Stimulated activated CD8-positive, alpha-beta memory T cell treated with anti-CD3 and anti-CD28 coated beads, Interleukin-4, amount 100 ng/mL, for 24 hours (primary cell): ENCODE data around the gene KRTAP19-8.

Source experiments
- DNase-seq: peaks from one replicate; pipeline ENCODE4 v3.0.0-alpha.2; 2020; ENCODE audit warnings: low read depth

KRTAP19-8 gene, protein sequence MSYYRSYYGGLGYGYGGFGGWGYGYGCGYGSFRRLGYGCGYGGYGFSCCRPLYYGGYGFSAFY

DNA sequence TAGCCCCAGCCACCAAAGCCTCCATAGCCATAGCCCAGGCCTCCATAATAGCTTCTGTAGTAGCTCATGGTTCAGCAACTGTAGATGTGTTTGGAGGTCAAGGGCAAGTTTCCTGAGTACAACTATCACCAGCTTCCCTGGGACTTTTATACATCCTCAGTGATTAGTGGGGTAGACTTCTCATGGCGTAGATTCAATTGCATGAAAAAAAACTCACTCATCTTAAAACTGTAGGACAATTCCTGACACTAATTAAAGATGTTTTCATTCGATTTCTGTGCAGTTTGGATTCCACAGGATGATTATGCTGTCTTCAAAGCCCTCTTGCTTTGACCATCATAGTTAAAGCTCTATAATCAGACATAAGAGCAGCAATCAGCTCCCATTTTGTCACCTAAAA lies at the start of gene KRTAP19-8:
KRTAP19-8 (minus strand) TSS at position 101 of the 400 bp plus-strand sequence; CDS start at position 68, 33 bp downstream.
- DNase-seq: no peak

DNA sequence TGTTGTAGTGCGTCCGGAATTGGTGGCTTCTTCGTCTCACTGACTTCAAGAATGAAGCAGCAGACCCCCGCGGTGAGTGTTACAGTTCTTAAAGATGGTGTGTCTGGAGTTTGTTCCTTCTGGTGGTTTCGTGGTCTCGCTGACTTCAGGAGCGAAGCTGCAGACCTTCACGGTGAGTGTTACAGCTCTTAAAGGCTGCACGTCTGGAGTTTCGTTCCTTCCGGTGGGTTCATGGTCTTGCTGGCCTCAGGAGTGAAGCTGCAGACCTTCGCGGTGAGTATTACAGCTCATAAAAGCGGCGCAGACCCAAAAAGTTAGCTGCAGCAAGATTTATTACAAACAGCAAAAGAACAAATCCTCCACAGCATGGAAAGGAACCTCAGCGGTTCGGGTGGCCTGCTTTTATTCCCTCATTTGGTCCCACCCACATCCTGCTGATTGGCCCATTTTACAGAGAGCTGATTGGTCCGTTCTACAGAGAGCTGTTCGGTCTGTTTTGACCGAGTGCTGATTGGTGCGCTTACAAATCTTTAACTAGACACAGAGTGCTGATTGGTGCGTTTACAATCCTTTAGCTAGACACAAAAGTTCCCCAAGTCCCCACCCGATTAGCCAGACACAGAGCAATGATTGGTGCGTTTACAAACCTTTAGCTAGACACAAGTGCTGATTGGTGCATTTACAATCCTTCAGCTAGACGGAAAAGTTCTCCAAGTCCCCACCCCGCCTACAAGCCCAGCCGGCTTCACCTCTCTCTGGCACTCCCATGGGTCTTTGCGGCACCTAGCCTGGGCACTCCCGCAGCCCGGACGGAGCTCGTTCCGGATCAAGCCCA lies 49.6 kb upstream of the KRTAP19-8 start:
- no peak for DNase-seq

DNA sequence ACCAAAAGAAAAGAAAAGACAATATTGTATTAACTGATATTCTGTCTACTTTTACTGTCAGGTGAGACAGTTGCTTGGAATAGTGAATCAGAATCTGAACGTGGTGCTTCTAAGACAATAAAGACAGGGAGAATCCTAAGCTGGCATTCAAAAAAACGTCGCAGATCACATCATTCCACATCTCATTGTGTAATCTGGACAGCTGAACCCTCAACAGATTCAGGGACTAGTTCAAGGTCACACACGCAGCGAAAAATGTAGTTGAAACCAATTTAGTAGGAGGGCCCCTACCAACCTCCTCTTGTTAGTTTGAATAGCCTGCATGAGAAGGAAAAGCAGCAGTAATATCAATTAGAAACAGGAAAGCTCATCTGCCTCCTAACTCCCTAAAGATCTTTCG lies 46.4 kb upstream of the KRTAP19-8 start:
- no peak for DNase-seq

DNA sequence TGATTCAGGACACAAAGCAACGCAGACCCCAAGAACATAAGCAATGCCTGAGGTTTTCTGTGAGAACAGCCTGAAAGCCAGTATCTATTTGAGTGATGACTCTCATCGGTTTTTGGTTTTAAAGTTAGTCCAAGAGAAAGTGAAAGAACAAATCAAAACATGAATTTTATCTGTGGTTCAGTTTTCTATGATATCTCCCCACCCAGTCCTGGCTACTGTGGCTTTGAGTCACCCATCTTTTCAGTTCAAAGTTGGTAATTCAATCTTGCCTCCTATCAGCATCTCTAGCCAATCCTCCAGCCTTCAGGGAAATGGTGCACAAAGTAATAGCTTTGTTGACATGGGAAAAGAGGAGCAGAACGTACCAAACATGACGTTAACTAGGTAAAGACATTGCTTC lies 40.5 kb upstream of the KRTAP19-8 start:
- no peak for DNase-seq

DNA sequence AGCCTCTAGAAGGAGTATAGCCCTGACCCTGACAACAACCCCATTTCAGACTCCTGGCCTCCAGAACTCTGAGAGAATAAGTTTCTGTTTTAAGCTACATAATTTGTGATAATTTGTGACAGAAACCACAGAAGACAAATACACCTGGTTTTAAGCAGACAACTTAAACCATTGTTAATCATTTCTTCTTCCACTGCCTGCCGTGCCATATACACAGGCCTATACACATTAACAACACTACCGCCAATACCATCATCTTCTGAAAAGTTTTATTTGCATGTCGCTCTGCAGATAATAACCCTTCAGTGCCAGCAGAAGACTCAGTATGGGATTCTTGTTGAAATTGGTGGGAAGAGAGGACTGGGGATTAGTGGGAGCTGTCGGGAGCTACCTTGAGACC lies 39.9 kb upstream of the KRTAP19-8 start:
- no peak for DNase-seq

DNA sequence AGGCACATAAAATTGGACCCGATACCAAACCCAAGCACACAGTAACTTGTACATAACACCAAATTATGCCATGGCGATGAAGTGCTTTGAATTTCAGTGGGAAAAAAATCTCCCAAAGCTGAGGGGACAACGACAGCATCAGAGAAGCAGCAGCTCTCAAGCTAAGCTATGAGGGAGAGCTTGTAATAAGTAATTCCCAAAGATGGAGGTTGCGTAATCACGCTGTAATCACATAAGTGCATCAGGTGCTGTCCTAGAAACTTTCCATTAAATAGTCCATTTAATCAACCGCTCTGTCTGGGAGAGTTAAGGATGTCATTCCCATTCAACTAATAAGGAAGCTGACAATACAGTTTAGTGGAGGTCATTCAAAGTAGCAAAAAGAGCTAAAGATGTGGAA lies 37.6 kb upstream of the KRTAP19-8 start:
- DNase-seq: no peak

DNA sequence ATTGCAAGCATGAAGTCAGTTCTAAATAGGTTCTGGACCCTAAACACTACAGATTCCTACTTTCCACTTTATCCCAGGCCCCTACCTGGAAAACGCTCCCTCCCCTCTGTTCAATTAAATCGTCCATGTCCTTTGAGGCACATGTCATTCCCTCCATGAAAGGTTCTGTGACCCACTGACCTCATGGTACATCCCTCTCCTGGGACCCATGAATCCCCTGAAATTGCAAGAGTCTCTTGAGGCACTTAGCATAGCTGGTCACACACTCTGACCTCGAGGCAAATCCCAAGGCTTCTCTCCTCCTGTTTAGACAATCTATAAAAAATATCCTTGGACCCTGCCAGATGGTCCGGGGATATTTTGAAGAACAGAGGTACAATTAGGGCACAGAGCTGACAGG lies 34.3 kb upstream of the KRTAP19-8 start:
- no peak for DNase-seq

DNA sequence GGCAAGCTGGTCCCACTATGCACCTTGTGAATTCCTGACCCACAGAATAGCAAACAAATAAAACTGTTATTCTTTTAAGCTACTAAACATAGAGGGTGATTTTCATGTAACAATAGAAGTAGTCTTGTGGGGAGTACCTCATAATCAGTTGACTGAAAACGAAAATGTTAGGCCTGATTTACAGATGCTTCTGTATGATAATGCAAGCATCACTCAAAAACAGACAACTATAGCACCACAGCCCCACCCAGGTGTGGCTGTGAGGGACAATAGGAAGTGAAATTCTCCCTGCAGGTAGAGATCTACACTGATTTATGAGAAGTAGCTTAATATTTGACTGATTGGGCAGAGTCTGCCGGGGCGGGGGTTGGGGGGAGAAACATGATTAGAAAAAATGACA lies 26.5 kb upstream of the KRTAP19-8 start:
- DNase-seq: no peak

DNA sequence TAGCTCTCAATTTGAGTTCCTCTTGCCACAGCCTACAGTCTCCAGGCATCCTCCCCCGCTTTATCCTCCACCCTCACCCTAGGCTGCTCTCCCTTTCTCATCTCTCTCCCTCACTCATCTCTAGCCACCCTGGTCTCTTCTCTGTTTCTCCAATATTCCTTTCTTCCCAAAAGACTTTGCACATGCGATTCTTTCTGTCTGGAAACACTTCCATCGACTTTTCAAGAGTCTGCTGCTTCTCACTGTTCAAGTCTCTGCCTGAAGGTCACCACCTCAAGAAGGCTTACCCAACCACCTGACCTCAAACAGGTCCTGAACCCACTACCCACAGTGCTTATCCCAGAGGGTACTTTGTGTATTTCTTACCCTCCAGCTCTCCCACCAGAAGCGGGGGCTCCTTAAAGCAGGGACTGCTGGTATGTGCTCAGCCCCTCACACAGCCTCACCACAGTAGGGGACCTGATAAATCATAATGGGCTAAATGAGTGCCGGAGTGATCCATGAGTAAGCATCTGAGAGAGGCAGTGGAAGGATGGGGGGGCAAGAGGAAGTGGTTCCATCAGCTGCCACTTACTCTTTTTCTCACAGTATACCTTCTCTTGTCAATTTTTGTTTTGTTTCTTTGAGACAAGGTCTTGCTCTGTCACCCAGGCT lies 14.3 kb upstream of the KRTAP19-8 start:
- DNase-seq: no peak

DNA sequence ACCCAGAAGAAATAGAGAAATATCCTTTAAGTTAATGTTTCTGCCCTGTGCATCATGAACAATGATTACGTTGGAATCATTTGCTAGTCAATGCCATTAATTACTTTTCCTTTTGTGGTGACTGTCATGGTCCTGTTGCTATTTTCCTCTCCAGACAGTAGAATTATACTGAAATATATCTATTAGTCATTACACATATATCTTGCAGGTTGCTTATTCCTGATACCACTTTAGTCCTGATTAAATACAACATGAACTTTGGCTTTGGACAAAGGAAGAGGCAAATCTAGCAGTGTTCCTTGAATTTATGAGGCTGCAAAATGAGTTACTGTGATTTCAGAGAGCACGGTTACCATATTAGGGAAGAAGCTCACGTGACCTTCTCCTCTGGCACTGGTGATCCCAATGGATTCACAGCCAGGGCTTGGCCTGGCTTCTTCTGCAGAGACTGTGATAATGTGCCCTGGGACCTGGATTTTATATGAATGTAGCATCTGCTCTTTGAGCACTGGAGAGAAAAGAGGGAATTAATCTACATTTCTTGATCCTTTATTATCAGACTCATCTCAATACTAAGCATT lies 12.4 kb upstream of the KRTAP19-8 start:
- no peak for DNase-seq

DNA sequence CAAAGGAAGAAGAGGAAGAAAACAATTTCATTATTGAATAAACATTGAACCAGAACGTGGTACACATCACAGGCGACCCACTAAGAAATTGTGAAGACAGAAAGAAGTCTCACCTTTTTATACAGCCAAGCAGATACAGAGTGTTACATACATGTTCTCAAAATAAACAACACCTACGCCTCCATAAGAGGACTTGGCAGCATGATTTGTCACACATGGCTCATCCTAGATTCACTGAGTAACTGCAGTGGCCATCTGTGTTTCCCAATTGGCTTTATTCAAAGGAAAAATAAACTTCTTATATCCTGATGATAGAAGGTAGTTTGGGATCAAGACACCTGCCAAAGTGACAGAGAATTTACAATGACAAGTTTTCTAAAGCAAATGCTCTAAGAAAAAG lies 7.6 kb upstream of the KRTAP19-8 start:
- no peak for DNase-seq

DNA sequence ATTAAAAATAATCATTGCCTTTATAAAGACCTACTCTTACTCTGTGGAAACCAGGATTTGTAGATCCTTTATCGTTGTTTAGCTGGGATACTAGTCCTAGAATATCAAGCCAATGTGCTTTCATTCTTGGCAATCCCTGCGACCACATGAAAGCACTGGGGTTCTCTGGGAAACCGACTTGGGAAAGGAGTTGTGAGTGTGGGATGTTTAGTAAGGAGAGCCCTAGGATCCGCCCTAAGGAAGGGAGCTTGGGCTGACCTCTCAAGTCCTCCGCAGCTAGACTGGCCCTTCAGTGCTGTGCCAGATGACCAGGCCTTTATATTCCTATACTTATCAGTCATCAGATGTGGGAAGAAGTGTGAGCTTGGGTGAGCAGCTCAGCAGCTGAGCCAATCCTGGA lies 5.2 kb upstream of the KRTAP19-8 start:
- no peak for DNase-seq

DNA sequence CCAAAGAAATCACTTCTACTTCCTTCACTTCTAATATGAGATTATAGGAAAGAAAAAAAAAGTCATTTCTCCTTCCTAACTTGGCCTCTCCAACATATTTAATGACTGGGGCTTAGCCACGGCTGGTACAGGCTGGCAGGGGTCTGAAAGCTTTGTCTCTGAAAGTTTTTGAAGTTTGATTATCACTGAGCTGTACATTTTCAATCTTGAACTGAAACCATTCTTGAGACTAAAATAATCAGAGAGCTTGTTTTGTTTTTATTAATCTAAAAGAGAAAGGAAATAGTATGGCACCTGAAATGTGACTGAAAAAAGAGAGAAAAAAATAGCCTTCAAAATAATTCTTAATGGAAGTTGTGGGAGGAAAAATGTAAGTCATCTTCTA lies 3.8 kb upstream of the KRTAP19-8 start:
- DNase-seq: no peak

DNA sequence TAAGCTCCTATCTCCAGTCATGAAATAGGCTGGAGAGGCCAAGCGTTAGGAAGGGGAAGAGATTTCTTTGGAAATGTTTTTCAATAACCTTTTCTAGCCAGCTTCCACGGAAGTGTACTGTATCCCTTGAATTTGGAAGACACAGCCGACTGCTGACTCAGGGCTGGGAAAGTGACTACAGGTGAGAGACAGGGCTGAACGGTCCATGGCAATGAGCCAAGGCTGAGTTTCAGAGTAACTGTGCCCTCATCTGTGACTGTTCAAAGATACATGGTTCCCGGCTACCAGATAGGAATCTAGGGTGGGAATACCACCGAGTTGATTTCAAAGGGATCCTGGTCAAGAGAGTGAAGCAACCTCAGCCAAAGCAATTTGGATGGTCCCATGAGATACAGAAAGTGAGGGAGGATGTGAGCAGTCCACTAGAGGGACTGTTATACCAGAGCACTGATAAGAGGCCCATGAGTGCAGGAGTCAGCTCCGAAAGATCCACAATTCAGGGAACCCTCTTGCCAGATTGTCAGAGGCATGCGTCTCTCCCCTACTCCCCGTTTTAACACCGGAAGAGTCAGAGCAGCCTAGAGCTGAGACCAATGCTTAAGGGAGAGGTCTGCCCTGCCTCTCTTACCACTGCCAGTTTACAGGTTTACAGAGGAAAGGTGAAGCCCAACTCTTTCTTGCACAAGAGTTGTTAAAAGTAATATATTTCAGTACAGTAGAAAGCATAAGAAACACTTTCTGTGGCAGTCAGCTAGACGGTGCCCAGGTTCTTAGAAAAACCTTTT lies 3.2 kb upstream of the KRTAP19-8 start:
- DNase-seq: no peak

DNA sequence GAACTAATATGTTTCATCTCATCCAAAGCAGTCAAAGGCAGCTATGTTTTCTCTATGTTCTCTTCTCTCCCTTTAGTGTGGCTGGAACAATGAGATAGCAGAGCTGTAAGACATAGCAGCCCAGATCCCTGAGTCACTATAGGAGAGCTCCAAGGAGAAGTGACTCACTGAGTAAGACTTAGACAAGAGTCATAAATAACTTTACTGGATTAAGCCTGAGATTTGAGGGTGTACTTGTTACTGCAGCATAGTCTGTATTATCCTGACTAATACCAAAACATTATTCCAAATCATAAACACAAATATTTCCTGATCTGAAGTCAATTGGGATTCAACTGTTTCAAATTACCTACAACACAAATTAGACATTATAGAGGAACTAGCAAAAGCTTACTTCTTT lies 3.9 kb downstream of the KRTAP19-8 start:
- no peak for DNase-seq

DNA sequence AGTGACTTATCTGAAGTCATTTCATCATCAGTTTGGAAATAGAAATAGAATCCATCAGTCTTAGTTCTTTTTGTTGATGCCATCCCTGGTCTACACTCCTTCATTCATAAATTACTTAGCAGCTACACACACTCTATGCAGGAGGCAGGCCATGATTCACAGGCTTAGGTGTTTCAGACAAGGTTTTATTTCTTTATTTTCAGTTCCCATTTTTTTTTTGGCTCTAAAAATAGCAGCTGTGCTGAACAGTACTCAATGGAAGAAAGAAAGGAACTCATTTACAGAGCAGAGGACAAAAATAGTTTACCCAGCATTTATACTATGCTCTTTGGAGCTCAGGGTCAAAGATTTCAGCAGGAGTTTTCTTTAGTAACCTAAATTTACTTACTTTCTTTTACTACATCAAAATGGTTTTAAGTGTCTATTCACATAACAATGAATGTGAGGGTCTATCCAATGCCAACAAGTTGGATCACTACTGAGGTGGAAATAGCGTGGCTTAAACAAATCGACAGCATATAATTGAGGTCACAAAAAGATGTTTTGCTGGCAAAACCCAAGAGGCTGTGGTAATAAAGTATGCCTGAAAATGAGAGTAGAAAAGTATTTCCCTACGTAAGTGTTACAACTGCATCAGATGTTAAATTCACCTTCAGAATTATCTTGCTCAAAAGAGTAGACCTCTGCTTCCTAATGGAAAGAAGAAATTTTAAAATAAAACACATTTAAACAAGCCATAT lies 7.7 kb downstream of the KRTAP19-8 start:
- DNase-seq: no peak

DNA sequence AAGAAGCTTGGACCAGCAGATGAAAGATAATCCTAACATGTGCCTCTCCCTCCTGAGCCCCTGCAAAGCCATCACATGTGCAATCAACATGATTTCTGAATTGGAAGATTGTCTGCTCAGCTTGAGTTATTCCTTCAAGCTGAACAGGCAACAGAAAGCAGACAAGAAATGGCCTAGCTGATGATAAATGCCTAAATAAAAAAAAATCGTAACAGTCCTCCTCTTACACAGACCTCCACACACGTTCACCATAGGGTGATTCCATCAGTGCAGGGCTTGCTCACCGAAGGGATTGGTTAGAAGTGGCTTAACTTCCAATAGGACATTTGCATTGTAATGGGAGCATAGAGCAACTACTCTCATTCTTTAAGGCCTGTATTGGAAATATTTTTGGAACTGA lies 14.6 kb downstream of the KRTAP19-8 start:
- no peak for DNase-seq

DNA sequence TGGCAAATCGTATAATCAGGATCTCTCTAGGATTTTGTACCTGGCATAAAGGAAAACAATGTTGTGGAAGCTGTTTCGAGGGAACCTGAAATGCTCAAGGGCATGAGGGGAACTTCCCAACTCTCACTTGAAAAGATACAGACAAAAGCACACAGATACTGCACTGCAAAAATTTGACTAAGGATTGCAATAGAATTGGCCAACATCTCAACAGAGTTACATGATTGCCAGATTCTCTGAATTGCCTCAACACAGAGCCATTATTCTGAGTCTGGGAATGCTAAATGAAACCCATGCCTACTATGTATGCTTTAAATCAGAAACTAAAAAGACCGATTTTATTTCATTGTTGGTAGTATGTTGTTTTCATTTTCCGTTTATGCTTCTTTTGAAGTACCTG lies 16.0 kb downstream of the KRTAP19-8 start:
- DNase-seq: no peak

DNA sequence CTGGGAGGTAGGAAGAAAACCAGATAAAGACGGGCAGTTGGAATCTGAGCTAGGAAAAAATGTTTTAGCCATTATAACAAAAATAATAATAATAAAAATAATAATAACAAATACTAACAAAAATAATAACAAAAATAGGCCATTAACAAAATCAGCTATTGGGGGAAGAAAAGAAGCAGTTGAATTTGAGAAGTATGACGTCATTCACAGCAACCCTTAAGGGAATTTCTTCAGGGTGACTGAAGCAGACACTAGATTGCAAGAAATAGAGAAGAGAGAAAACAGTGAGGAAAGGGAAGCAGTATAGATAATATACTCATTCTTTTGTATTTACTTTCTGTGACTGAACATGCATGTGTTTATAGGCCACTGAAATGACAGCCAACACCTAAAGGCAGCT lies 20.0 kb downstream of the KRTAP19-8 start:
- DNase-seq: no peak

DNA sequence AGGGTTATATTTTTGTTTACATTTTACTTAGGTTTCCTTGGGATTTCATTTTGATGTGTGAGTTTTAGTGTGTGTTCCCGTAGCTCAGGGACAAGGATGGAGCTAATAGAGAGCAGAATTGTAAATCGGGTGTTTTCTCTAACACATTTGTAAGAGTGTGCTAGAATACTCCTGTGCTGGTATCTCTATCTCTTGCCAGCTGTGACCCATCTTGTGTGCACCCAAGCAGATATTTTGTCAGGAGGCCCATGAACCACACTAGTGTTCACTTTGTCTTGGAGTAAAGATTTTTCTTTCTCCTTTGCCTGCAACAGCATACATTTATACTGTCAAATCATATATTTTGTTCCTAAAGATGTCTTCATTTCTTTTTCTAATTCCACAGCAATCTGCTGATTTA lies 23.4 kb downstream of the KRTAP19-8 start:
- no peak for DNase-seq
